LNCaP clone FGC (cell line): ENCODE measurements around the gene ADGRB2.

Source experiments
- DNase-seq: peaks from one replicate; pipeline ENCODE4 v3.0.0-alpha.2; 2011; ENCODE audit warnings: low read depth
- H3K4me3 ChIP-seq: 2 replicates; pipeline ENCODE4 v1.5.1; 2011; ENCODE audit warnings: mild to moderate bottlenecking, low read depth, low read length, control low read depth
- TF ChIP-seq, protein P1 (sequence below): IDR thresholded peaks from 2 replicates; pipeline ENCODE4 v1.5.1; 2012; ENCODE audit warnings: mild to moderate bottlenecking; ENCODE audit not compliant: control insufficient read depth, insufficient read depth; ENCODE audit errors: extremely low read depth

ADGRB2 gene

GRCh38 chr1:31742462-31743212 lies 21.5 kb downstream of the ADGRB2 start:
- H3K4me3 ChIP-seq, result no peak overlapping the region
- no peak for DNase-seq
- TF ChIP-seq, protein P1, sequence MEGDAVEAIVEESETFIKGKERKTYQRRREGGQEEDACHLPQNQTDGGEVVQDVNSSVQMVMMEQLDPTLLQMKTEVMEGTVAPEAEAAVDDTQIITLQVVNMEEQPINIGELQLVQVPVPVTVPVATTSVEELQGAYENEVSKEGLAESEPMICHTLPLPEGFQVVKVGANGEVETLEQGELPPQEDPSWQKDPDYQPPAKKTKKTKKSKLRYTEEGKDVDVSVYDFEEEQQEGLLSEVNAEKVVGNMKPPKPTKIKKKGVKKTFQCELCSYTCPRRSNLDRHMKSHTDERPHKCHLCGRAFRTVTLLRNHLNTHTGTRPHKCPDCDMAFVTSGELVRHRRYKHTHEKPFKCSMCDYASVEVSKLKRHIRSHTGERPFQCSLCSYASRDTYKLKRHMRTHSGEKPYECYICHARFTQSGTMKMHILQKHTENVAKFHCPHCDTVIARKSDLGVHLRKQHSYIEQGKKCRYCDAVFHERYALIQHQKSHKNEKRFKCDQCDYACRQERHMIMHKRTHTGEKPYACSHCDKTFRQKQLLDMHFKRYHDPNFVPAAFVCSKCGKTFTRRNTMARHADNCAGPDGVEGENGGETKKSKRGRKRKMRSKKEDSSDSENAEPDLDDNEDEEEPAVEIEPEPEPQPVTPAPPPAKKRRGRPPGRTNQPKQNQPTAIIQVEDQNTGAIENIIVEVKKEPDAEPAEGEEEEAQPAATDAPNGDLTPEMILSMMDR, result no peak

DNA sequence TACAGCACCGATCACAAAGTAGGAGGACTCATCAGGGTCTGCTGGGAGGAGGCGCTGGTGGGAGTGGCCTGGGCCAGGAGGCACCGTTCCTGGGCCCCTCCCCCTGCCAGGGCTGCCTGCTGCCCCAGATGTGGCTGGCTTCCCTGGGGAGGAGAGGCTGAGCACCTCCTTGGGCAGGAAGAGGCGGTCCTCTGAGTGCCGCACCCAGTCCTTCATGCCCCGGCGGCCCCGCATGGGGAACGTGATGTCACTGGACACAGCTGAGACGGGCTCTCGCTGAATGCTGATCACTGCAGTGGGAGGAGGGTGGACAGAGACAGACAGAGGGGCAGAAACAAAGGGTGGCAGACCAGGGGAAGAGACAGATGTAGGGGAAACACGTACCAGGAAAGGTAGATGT lies 24.8 kb downstream of the ADGRB2 start:
- TF ChIP-seq, protein P1, result no peak
- no peak for DNase-seq
- H3K4me3 ChIP-seq, result no peak overlapping the region

DNA sequence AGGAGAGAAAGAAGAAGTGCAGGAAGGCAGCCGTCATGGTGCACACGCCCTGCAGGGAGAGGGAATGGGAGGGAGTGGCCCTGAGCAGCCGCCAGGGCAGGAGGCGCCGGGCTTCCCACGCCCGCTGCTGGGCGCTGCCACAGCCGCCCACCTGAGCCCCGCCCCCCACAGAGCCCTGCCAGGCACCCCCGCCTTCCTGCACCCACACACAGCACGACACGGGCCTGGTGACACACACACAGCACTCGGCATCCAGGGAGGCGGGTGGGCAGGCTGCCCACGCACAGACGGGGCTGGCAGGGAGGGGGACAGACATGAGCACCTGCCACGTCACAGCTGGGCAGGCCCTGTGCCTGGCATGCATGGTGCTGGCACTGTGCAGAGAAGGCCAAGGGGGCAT lies 27.5 kb downstream of the ADGRB2 start:
- no peak overlapping the region for H3K4me3 ChIP-seq
- TF ChIP-seq, protein P1, result no peak
- no peak for DNase-seq

DNA sequence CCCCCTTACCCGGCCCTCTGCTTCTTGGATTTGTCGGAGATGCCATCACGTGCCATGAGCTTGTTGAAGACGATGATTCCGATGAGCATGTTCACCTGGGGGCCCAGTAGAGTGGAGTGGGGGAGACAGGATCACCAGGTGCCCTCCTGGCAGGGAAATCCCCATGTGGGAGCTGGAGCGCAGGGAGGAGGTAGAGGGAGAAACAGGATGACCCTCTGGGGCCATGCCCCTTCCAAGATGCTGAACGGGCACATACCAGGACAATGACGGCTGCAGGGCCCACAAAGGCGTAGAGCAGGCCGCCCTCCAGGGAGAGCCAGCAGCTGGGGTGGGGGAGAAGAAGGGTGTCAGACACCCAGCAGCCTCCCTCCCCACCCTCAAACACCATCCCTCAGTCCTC lies 28.6 kb downstream of the ADGRB2 start:
- TF ChIP-seq, protein P1, result no peak
- H3K4me3 ChIP-seq, result no peak overlapping the region
- DNase-seq, result no peak

- no peak overlapping the region for H3K4me3 ChIP-seq
- DNase-seq, result no peak
- TF ChIP-seq, protein P1, result no peak
These were observed 29.5 kb downstream of the ADGRB2 start for GRCh38 chr1:31734582-31735107.

DNA sequence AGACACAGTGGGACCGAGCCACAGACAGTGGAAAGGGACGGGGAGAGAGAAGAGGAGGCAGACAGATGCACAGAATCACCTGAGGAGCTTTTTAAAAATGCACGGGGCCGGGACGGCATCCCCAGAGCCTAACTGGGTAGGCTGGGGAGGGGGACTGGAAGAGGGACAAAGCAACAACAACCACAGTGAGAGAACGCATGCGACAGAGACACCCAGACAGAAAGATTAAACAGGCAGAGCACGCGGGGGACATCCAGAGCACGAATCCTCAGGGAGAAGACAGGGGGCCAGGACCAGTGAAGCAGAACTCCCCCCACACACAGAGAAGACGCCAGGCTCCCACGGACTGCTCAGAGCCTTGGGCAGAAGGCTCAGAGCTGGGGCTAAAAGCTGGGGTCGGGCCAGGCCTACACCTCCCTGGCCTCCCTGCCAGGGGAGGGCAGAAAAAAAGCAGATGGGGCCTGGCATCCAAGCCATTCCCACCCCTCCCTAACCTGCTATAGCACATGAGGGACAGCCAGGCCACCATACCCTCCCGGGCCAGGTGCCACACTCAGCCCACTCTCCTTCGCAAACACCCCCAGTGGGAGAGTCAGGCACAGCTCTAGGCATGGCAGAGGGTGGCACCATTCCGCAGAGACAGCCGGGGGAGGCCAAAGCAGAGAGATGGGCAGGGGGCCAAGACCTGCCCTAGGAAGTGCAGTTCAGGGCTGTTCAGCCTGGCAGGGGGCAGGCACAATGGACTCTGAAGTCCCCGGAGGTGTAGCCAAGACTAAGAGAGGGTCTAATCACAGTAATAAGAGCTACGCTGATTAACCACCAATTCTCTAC lies 30.5 kb downstream of the ADGRB2 start:
- TF ChIP-seq, protein P1, result no peak
- no peak for DNase-seq
- H3K4me3 ChIP-seq, result no peak overlapping the region
